ENCODE results near the gene GNG11.

- TF ChIP-seq CTCF (IDR thresholded peaks at IDR 0.05; ENCODE audit: insufficient read depth, low read depth, low read length) (no peak), EZH2 (IDR thresholded peaks at IDR 0.05; ENCODE audit: insufficient read depth, low read length) (no peak)
Observed at GRCh38 chr7:93884541-93884940, 37.0 kb upstream of the GNG11 start.

Data from astrocyte (in vitro differentiated cells and primary cell).